NCI-H748 (cell line): ENCODE results near the gene CDC27.
"Not testable (repeated sequence)": the region's sequence is repeated elsewhere in the genome, so short reads cannot be mapped to it uniquely, and the experiment has no call there.

ENCODE experiments used
- DNase-seq: peaks from one replicate; lab custom pipeline; 2025; ENCODE audit not compliant: unreplicated experiment; lab: John Stamatoyannopoulos, UW

CDC27 gene

DNA sequence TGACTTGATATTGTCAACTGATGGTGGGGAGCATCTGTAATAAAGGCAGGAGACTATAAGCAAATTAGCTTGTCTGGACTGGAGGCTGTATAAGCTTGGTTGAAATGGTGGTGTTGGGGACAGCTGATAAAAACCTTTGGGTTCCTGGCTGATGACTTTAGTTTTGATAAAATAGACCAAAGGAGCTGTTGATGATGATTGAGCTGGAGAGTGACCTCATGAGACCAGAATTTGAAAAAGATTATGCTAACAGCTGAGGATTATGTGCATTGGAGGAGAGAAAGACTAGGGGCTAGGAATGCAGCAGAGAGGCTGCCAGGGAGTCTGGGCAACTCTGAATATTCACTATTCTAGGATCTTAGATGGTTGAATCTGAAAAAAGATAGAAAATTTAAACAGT is 8.7 kb upstream of the CDC27 start:
- no peak for DNase-seq

DNA sequence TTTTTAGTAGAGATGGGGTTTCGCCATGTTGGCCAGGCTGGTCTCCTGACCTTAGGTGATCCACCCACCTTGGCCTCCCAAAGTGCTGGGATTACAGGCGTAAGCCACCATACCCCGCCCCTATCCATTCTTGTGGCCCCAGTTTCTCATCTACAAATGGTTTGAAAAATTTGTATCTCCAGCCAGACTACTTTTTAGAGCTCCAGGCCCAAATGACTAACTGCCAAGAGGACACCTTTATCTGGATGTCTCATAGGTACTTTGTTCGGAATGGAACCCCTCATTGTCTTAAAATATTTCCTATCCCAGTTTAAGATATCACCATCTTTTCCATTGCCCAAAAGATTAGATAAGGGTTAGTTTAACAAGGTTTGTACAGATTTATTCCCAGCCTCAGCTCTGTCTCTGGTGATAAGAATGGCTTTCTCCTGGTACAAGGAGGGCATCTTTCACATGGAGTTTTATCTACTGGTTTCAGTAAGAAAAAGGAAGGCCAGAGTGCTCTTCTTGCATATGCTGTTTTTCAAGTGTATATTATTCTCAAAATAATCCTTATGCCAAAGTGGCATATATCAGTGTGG is 4.9 kb upstream of the CDC27 start:
- no peak for DNase-seq

DNA sequence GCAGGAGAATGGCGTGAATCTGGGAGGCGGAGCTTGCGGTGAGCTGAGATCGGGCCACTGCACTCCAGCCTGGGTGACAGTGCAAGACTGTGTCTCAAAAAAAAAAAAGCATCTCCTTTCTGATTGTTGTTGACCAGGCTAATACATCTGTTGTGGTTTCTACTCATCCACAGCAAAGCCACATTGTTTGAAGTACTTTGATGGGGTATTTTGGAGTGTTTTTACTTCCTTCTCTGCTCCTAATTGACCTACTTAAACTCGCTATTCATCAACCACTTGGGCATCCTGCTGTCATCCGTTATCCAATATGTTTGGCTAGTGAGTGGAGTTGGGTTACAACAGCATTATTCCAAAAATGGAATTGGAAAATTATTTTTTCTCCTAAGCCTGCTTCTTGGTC is 3.5 kb upstream of the CDC27 start:
- peak; percentile 81 for DNase-seq

DNA sequence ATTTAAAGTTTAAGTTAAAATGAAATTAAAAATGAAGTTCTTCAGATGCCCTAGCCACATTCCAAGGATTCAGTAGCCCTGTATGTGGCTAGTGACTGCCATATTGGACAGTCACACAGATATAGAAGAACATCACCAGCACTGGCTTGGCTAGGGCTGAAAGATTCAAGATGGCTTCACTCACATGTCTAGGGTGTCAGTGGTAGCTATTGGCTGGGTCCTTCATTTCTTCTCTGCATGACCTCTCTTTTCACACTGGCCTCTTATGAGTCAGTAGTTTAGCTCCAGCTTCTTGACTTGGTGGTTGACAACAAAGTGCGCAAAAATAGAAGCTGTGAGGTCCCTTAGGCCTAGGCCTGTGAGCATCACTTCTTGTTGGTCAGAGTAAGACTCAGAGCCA is 1.7 kb upstream of the CDC27 start:
- DNase-seq, result no peak

DNA sequence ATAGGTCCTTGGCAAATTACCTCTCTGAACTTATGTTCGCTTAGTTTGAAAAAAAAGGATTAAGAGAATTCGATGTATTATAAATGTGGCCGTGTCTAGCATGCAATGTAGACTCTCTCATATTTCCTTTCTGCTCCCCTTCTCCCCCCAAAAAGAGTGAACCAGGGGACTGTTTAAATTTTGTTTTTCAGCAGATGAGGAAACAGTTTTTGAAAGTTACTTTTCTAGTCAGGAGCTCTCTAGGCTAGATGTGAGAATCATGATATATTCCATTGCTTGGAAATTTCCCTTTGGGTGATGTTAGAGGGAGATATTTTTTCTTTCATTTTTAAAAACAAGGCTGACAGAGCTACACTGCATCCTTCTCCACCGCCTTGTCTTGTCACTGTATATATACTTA is 1.1 kb upstream of the CDC27 start:
- DNase-seq, result no peak

DNA sequence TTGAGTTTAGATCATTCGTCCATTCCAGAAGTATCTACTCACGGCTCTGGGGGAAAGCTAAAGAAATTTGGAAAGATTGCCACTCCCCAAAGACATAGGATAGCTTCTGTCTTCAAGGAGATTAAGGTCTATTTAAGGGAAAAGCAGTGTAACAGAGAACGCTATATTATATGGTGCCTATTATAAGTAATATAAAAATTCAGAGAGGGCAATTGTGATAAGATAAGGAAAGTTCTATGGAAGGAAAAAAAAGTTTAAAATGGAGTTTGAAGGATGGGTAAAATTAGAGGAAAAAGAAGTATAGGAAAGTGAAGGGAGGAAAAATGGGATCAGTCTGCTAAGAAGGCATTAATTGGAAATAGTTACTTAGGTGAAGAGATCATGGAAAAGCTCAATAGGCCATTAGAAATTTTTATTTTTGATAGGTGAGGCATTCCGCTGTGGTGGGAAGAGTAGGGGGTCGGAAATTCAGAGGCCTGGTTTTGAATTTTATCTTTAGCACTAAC is 690 bp upstream of the CDC27 start:
- DNase-seq, result no peak

DNA sequence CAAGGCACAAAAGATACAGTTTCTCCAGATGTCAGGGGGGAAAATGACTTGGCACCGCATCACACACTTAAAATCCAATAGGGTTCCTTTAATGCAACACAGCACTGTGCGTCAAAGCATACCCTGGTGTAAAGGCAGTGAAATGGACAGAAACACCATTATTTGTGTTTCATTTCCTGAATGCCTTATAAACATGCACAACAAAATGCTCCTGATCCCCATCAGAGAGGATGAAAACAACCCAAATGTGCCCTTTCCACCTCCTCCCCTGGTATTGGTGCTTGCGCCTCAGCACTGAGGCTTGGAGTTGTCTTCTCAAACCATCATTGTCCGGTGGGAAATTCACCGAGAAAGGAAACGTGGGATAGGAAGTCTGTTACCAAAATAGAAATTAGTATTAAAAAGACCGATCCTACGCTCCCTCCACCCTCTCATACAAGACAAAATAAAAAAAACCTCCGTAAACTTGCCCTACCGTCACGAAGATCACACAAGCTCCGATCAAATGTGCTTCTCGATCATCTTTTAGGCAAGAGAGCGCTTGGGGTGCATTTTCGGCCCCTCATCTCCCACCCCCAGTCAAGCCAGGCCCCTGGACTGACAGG is 722 bp downstream of the CDC27 start:
- DNase-seq, result peak; percentile 39

DNA sequence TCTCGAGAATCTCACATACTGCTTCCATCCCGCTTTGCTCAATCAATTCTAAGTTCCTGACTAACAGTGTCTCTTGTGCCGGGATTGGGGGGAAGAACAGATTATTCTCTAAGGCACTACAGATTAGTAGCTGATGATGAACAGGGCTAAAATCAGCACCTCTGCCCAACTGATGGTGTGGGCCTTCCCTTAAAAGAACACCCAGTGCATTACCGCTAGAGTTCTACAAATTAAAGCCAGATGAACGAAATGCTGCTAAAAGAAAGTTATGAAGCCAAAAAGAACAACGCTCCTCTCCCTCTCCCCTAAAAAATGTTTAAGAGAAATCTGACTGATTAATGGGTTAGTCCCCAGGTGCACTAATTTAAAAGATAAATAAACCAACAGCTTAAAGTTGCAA is 4.4 kb downstream of the CDC27 start:
- no peak for DNase-seq

DNA sequence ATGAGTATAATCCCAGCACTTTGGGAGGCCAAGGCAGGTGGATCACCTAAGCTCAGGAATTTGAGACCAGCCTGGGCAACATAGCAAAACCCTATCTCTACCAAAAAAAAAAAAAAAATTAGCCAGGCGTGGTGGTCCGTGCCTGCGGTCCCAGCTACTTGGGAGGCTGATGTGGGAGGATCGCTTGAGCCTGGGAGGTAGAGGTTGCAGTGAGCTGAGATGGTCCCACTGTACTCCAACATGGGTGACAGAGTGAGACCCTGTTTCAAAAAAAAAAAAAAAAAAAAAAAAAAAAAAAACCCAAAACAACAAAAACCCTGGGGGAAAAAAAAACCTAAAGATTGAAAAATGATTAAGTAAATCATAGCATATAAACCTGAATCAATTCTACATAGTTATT is 8.1 kb downstream of the CDC27 start:
- DNase-seq, result not testable (repeated sequence)

DNA sequence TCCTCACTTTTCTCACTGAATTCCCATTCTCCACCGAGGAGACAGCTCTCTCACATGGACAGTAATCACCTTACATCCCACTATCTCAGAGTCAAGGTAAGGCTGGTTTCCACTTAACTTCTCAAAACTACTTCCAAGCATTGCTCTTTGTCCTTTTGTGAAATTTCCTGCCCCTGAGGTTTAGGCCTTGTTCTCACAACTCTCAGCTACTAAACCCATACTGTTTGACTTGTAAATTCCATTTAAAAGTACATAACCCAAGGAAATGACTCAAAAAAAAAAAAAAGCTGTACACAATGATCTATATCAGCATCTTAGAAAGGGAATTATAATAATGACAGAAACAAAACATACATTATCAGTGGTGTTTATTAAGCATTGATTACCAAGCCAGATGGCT is 8.8 kb downstream of the CDC27 start:
- DNase-seq, result no peak

DNA sequence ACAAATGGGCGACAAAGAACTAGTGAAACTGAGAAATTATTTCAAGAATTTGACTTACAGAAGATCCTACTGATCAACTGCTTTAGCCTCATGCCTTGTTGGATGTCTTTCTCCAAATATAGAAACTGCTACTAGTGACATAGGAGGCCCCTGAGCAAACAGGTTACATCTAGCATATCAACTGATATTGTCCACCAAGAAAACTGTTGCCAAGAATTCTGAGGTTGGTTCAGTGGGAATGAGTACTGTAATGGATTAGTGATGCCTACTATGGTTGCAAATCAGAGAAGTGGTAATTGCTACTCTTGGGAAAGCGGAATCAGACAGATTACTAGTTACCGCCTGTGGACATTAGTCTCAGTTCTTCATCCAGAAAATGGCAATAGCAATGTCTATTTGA is 10.0 kb downstream of the CDC27 start:
- no peak for DNase-seq

DNA sequence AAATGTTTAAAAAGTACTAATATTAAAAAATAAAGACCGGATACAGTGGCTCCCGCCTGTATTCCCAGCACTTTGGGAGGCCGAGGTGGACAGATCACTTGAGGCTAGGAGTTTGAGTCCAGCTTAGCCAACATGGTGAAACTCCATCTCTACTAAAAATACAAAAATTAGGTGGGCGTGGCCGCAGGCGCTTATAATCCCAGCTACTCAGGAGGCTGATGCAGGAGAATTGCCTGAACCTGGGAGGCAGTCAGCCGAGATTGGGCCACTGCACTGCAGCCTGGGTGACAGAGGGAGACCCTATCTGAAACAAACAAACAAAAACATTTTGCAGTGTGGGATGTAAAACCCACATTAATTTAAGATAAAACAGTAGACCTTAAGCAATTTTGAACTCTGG is 11.8 kb downstream of the CDC27 start:
- no peak for DNase-seq

DNA sequence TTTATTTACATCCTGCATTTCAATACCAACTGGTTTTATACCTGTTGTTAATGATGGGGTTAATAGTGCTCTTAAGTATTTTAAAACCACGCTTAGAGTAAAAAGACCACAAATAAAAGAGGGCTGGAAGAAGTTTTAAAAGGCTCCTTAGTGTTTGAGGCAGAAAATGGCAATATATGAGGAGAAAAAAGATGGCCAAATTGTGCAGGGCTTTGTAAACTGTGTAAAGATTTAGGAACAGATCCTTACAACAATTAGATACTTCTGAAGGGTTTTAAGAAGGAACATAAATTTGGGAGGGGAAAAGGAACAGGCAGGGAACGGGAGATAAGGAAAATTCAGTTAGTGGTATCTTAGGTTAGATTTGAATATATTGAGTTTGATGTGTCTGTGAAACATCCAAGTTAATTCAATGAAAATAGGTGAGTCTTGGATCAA is 12.7 kb downstream of the CDC27 start:
- no peak for DNase-seq

DNA sequence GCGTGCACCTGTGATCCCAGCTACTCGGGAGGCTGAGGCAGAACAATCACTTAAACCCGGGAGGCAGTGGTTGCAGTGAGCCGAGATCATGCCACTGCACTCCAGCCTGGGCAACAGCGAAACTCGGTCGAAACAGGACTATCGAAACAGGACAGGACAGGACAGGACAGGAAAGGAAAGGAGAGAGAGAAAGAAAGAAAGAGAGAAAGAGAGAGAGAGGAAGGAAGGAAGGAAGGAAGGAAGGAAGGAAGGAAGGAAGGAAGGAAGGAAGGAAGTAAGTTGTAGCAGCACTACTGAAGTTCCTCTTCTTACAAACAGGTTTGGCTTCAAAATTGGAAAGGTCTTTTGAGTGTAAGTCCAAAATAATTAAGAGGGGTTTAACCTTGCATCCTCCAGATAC is 14.3 kb downstream of the CDC27 start:
- DNase-seq, result not testable (repeated sequence)

DNA sequence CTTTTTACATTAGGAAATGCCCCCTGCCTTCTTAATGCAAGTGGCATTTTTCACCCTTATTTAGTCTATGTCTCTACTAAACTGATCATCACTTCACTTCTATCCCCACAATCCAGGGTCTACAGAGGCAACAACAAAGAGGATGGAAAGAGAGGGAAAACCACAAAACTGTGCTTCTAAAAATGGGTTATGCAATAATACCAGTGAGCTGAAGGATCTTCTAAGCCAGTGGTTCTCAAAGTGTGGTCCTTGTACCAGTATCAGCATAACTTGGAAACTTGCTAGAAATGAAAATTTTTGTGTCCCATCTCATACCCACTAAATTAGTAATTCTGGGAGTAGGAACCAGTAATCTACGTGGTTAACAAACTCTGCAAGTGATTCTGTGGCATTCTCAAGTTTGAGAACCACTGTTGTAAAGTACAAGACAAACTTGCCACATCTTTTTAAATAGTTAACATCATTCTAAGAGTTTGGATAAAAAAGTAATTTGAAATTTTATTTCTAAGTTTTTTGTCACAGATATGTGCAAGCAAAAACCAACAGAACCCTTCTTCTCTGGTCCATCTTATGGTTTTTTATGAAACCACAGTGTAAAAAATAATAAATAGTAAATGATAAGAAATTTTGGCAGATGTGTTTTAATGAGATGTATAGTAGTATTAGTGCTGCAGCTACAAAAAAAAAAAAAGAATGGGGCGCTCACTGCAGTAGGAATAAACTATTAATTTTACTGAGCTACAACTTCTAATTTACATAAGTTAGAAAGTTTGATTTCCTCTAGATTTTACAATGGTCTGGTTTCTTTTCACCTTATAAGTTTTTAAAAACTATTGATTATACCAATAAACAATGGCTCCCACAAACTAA is 16.2 kb downstream of the CDC27 start:
- DNase-seq, result no peak

DNA sequence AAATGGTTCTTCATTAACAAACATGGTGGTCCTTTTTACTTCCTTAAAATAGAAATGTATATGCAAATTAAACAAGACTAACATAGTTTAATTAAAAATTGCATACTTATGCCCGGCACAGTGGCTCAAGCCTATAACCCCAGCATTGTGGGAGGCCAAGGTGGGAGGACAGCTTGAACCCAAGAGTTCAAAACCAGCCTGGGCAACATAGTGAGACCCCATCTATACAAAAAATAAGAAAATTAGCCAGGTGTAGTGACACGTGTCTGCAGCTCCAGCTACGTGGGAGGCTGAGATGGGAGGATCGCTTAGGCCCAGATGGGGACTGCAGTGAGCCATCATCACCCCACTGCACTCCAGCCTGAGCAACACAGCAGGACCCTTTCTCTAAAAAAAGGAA is 18.4 kb downstream of the CDC27 start:
- no peak for DNase-seq

DNA sequence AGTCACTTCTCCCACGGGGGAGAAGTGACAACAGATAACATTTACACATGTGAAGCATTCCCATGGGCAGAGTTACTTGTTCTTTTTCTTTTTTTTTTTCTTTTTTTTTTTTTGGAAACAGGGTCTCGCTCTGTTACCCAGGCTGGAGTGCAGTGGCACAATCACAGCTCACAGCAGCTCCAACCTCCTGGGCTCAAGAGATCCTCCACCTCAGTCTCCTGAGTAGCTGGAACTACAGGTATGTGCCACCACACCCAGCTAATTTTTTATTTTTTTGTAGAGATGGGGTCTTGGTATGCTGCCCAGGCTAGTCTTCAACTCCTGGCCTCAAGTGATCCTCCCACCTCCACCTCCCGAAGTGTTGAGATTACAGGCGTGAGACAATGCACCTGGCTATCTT is 20.2 kb downstream of the CDC27 start:
- not testable (repeated sequence) for DNase-seq

DNA sequence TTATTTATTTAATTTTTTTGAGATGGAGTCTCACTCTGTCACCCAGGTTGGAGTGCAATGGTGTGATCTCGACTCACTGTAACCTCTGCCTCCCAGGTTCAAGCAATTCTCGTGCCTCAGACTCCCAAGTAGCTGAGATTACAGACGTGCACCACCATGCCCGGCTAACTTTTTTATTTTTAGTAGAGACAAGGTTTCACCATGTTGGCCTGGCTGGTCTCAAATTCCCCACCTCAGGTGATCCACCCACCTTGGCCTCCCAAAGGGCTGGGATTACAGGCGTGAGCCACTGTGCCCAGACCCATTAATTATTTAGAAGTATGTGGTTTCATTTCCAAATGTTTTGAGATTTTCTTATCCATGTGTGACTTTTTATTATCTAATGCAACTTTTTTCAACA is 22.2 kb downstream of the CDC27 start:
- DNase-seq, result not testable (repeated sequence)

DNA sequence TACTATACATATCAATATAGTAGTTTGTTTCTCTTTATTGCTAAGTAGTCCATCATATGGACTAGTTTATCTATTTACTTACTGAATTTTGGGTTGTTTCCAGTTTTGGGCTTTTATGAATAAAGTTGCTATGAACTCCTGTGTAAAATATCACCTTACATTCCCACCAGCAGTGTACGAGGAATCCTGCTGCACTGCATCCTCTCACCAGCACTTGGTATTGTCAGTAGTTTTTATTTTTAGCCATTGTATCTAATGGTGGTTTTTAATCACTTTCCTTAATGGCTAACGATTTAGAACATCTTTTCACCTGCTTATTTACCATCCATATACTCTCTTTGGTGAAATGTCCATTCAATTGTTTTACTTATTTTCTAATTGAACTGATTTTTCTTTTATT is 24.0 kb downstream of the CDC27 start:
- DNase-seq, result no peak

DNA sequence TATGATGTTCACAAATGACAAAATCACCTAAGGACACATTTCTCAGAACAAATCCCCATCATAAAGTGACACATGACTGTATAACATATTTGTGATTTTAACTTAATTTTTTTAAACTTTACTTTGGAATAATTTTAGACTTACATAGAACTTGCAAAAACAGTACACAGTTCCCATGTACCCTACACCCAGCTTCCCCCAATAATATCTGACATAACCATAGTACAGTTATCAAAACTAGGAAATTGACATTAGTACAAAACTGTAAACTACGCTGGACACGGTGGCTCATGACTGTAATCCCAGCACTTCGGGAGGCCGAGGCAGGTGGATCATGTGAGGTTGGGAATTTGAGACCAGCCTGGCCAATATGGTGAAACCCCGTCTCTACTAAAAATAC is 24.8 kb downstream of the CDC27 start:
- no peak for DNase-seq

DNA sequence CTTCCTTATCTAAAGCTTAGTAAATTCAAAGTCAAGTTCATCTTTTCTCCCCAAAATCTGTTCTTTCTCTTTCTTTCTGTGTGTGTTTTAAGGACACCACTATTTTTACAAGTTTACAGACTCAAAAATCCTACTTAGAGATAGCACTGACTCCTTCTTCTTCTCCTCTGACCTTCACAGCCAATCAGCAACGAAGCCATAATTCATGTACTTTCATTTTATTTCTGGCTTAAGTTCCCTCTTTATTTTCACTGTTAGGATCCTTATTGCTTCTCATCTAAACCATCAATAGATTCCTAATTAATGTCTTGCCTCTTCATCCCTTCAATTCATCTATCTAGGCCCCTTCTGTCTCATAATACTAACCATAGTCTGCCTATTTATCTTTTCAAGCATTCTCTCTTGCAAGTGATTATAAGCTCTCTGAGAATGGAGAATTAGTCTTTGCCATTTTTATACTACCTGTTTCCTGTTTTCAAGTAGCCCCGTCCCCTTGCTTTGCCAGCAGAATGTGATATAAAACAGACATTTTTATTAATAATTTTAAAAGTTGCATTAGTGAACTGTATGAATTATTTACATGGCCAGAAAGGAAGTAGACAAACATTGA is 27.0 kb downstream of the CDC27 start:
- DNase-seq, result no peak

DNA sequence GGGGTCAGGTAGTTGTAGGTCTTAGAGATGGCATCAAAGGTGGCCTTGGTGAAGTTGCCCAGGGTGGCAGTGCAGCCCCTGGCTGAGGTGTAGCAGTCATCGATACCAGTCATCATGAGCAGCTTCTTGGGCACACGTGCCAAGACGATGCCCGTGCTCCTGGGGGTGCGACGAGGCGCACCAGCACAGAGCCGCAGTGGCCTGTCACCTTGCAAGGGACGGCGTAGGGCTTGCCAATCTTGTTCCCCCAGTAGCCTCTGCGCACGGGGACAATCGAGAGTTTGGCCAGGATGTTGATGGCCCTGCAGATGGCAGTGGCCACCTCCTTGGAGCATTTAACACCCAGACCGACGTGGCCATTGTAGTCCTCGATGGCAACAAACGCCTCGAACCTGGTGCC is 29.8 kb downstream of the CDC27 start:
- no peak for DNase-seq
